ENCODE data around the gene MKRN2OS. TPM values are rescaled to one million over a fixed set of nuclear protein-coding genes. Genes with fewer than 3 reads are reported as not detected.

Gene MKRN2OS
- total RNA-seq: not detected

- Histone ChIP-seq H3K4me1 (no peaks in the 10 kb centered on the region), H3K27me3 (no peaks in the 10 kb centered on the region), H3K27ac (no peak within 1 kb of the TSS), H3K9me3 (no peaks in the 10 kb centered on the region), H3K4me3 (no peak within 1 kb of the TSS), H3K36me3 (no peaks in the 10 kb centered on the region)
- no peak for DNase-seq
- TF ChIP-seq CTCF (IDR thresholded peaks at IDR 0.05) (no peak), POLR2A (IDR thresholded peaks at IDR 0.05) (no peak)
- intact Hi-C loops (cut with DNase I; ENCODE audit: low total_unique reads): no loop called here
Observed at GRCh38 chr3:12545473-12545791, at the start of gene MKRN2OS. TSS of gene MKRN2OS (minus strand) at chr3:12545499. CDS start at chr3:12545464, 35 bp downstream.

- Histone ChIP-seq H3K36me3 (no peaks in the 10 kb centered on the region), H3K4me1 (no peaks in the 10 kb centered on the region), H3K4me3 (no peak overlapping the region), H3K27me3 (no peaks in the 10 kb centered on the region), H3K27ac (no peak overlapping the region), H3K9me3 (no peaks in the 10 kb centered on the region)
- intact Hi-C loops (cut with DNase I; ENCODE audit: low total_unique reads): no loop called here
- TF ChIP-seq CTCF (IDR thresholded peaks at IDR 0.05) (no peak), POLR2A (IDR thresholded peaks at IDR 0.05) (no peak)
- DNase-seq: no peak
Observed at GRCh38 chr3:12593473-12593872, 48.2 kb upstream of the MKRN2OS start.

- DNase-seq: no peak
- intact Hi-C loops (cut with DNase I; ENCODE audit: low total_unique reads): no loop called here
- no peak overlapping the region for H3K27ac ChIP-seq
- no peaks in the 10 kb centered on the region for H3K27me3 ChIP-seq
- H3K4me1 ChIP-seq: no peaks in the 10 kb centered on the region
- H3K36me3 ChIP-seq: no peaks in the 10 kb centered on the region
- no peaks in the 10 kb centered on the region for H3K9me3 ChIP-seq
- TF ChIP-seq CTCF (IDR thresholded peaks at IDR 0.05): no peak
- no peak for TF ChIP-seq POLR2A (IDR thresholded peaks at IDR 0.05)
- H3K4me3 ChIP-seq: no peak overlapping the region
Observed at GRCh38 chr3:12591997-12592715, 46.9 kb upstream of the MKRN2OS start.

- Histone ChIP-seq H3K9me3 (no peaks in the 10 kb centered on the region), H3K4me3 (no peak overlapping the region), H3K4me1 (no peaks in the 10 kb centered on the region), H3K36me3 (no peaks in the 10 kb centered on the region), H3K27ac (no peak overlapping the region), H3K27me3 (no peaks in the 10 kb centered on the region)
- TF ChIP-seq POLR2A (IDR thresholded peaks at IDR 0.05) (no peak), CTCF (IDR thresholded peaks at IDR 0.05) (no peak)
- DNase-seq: no peak
- intact Hi-C loops (cut with DNase I; ENCODE audit: low total_unique reads): no loop called here
Observed at GRCh38 chr3:12591456-12591855, 46.2 kb upstream of the MKRN2OS start.

- no peak for TF ChIP-seq POLR2A (IDR thresholded peaks at IDR 0.05)
- no peak for TF ChIP-seq CTCF (IDR thresholded peaks at IDR 0.05)
Observed at GRCh38 chr3:12590096-12590495, 44.8 kb upstream of the MKRN2OS start.

More at GRCh38 chr3:12590096-12590495, 44.8 kb upstream of the MKRN2OS start:
- Histone ChIP-seq H3K4me3 (no peak overlapping the region), H3K4me1 (no peaks in the 10 kb centered on the region), H3K27ac (no peak overlapping the region), H3K27me3 (no peaks in the 10 kb centered on the region), H3K9me3 (no peaks in the 10 kb centered on the region), H3K36me3 (no peaks in the 10 kb centered on the region)
- no peak for DNase-seq
- intact Hi-C loops (cut with DNase I; ENCODE audit: low total_unique reads): no loop called here
